Measurements from ENCODE around the gene OPN5.
A peak's percentile ranks its signal among the peaks of the same experiment; 100 is the strongest.

OPN5 gene

GRCh38 chr6:47789553-47789952, 7.7 kb downstream of the OPN5 start:
- peak; percentile 51 for DNase-seq

DNA sequence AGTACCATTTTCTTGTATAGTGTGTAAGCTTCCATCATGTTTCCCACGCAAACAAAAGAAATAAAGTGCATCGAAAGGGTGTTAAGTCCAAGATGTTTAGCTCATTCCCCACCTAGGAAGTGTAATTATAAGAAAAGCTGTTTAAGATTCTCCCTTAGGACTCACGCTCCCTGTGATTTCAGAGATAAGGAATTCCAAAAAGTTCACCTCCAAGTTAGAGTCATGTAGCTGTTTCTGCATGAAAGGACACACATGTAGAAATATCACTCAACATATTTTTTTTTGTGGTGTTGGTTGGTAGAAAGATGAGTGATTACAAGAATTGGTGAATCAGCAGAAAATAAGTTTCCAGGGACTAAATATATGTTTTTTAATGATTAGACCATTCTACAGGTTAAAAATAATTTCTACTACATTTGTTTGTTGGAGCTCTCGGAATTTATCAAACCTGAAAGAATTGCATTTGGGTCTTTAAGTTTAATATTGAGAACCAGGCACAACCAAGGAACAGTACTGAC, 10.4 kb downstream of the OPN5 start:
- DNase-seq, result no peak

DNA sequence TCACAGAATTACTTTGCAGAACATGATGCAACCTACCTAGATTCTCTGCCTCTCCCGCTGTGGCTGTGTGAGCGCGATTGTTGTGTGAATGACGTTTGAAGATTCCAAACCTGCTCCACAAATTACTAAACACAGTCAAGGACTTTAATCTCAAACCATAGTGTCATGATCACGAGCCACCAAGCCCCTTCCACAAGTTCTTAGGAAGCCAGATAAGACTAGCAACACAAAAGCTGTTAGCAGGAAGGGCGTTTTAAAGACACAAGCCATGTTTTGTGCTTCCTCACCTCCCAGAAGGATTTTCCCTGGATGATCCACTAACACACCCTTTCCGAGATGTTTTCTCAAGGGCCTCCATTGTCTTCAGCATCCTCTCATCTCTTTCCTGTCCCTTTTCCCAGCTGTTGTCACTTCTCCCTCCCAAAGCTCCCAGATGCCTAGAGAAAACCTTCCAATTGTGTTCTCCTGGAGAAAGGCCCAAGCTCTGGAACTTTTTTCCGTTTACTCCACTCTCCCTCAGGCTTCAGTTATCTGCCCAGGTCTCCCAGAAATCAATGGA, 12.8 kb downstream of the OPN5 start:
- no peak for DNase-seq

DNA sequence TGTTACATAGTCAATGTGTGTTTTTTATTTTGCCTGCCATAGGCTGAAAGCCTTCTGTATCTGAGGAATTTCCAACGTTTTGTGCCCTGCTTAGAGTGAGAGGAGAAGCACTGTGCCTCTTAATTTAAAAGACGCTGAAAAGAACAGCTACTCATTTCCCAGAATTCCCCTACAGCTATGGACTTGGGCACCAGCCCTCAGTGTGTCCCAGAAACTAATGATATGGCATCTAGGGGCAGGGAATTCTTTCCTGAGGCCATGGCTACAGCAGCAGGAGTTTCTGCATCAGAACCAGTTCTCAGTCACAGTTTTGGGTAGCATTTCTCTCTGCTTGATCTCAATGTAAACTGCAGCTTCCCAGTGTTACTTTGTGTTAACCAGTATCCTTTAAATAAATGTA, 20.2 kb downstream of the OPN5 start:
- DNase-seq, result no peak

DNA sequence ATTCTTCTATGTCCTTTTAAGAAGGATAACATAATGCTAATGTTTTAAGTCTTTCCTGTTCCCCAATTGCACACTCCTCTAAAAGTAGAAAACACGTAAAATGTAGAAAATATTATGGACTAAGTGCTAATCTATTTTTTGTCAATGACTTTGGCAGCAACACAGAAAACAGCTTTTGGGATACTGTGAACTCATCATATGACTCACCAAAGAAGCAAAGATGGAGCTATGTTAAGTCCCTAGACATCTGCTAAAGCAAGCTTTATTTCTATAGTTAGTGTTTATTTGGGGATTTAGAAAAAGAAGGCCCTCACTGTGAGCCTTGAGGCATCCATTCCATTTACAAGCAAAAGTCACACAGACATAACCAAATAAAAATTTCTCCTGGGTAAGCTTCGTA, 23.0 kb downstream of the OPN5 start:
- DNase-seq, result no peak

GRCh38 chr6:47809873-47810272, 28.0 kb downstream of the OPN5 start:
- DNase-seq, result no peak

DNA sequence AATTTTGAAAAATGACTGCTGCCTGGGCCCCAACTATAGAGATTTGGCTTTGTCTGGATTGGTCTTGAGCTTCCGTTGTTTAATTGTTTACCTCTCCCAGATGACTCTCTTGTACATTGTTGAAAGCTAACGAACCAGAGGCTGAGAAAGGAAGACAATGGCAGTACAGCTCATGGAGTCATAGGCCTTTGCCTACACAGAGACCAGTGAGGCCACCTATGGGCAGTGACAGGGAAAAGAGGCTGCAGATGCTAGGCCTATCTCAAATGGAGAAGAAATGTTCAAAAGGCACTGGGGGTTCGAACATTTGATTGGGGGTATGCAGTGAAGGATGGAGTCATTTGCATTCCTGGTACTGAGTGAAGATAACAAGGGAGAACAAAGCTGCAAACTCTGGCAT, 29.1 kb downstream of the OPN5 start:
- peak; percentile 25 for DNase-seq

DNA sequence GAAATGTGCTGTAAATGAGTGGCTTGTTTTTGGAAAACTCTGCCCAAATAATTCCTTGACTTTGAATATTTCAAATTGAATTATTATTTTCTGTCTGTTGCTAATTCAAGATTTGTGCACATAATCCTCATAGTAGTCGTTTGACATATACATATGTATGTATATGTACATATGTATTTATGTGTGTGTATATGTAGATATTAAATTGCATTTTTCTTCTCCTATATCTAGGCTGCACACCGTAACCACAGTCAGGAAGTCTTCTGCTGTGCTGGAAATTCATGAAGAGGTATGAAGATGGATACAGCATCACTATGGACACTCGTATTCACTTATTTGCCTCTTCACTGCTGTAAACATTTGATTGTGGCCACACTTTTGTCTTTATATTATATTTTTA, 29.6 kb downstream of the OPN5 start:
- no peak for DNase-seq

- no peak for DNase-seq
These were observed 35.9 kb downstream of the OPN5 start for GRCh38 chr6:47817749-47818148.

DNA sequence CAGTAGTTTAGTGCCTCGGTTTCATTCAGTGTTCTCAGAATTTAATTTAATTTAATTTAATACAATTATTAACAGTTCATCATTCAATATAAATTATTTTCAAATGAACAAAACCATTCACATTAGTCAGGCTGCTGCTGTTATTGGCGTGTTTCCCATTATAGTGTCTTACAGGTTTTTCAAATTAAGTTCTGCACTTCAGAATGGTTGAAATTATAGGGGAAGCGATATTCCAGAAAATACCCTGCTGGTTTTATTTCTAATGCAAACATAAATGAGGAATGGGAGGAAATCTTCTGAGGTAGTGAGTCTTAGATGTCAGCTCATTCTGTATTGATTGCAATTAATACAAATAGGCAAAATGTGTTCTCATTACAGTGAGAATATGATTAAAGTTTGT, 37.6 kb downstream of the OPN5 start:
- no peak for DNase-seq

DNA sequence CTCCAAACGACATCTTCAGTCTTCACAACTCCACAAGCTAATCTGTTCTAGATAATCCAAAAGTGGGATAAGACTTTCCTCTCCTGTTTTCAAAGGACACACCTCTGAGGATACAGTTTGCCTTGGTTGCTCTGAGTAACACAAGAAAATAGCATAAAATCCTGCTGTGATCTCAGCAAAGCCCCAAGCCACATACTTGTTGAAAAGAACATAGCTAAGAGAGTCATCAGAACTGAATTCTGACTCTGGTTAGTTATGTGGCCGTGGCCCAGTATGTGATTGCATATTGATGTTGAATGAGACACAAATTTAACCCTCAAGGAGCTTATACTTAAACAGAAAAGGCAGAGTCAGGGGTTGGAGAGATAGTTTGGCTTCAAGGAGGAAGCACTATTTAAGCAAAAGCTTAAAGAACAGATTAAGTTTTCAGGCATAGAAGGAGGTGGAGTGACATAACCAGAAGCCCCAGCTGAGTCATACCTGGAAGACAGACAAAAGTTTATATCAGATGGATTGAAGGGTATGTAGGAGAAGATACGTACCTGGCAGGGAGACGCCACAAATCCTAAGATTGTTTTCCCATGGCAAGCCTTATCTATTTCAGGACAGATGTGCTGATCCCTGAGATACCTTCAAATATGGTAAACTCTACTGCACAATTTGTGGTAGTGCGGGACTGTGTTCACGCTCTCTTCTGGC, 41.2 kb downstream of the OPN5 start:
- DNase-seq, result no peak

DNA sequence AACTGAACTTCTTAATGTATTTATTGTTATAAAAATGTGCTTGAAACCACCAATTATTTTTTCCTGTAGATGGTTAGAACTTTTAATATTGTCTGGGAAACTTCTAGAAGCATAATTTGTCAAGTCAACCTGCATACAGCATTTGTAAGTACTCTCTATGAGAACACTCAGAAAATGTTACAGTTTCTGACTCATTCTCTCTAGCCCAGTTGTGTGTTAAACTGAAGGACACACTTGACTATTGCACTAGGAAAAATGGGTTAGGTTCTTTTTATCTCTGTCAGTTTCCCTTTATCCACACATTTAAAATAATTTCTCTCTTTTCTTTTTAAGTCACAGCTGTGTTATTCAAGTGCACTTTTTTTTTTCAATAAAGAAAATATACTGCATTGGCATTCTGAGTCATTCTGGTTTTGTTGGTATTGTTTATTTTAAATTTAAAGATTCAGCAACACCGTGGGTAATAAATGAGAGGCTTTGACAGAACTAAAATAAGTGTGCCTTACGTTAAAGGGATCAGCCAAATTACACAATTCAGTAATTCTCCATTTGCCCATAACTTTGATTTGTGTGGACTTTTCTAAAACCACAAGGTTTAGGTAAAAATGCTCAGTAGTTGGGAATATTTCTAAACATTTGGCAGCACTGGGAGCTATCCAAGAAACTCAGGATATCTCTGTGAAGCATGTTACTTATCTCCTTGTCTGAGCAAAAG, 50.7 kb downstream of the OPN5 start:
- DNase-seq, result no peak

- no peak for DNase-seq
These were observed 52.4 kb downstream of the OPN5 start for GRCh38 chr6:47834196-47834595.

- no peak for DNase-seq
These were observed 54.2 kb downstream of the OPN5 start for GRCh38 chr6:47836046-47836445.

DNA sequence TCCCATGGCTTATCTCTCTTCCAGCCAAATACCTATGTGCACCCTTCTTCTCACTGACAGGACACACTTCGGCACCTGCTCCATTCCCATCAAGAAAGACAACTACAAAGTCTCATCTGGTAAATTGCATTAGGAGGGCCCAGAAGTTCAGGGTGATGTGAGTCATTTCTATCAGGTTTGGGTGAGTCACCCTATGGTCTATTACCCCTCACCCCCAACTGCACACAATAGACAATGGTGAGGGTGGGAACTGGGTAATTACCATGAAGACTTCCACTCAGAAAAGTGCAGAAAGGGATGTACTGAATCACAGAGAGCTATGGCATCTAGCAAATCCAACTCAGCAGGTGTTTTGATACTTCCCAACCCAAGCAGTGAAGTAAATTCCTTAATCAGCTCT, 54.8 kb downstream of the OPN5 start:
- DNase-seq, result no peak

GRCh38 chr6:47839645-47840044, 57.8 kb downstream of the OPN5 start:
- DNase-seq, result no peak

DNA sequence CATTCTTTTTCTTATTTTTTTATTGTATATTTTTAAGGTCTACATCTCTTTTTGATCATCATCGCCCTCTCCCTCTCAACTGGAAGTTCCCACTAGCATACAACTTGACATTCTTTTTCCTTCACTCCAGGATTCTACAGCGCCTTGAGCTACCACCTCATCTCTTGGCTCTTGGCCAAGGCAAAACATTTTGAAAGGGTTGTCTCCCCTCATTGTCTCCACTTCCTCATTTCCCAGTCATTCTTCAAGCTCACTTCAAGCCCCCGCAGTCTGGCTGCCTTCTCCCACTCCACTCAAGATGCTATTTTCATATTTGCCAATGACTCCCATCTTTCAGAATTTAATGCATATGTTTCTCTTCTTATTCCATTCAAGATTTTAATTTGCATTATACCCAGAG, 63.0 kb downstream of the OPN5 start:
- DNase-seq, result no peak

DNA sequence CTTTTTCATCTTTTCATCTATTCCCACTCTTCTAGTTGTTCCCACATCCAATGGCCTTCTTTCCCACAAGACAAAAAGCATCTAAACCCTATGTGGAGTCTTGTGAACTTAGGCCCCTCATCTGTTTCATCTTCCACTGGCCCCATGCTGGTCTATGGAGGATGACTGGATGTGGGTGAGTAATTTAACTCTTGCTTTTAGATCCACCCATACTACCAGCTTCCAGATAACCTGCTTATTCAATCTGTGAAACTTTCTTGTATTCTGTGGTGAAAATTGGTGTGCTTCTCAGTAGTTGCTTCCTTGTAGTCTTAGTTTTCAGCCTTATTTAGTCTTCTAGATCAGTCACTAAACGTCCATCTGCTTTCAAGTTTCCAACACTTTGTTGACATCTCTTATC, 64.9 kb downstream of the OPN5 start:
- no peak for DNase-seq

GRCh38 chr6:47851091-47851490, 69.3 kb downstream of the OPN5 start:
- DNase-seq, result no peak

GRCh38 chr6:47852727-47853126, 70.9 kb downstream of the OPN5 start:
- peak; percentile 18 for DNase-seq

DNA sequence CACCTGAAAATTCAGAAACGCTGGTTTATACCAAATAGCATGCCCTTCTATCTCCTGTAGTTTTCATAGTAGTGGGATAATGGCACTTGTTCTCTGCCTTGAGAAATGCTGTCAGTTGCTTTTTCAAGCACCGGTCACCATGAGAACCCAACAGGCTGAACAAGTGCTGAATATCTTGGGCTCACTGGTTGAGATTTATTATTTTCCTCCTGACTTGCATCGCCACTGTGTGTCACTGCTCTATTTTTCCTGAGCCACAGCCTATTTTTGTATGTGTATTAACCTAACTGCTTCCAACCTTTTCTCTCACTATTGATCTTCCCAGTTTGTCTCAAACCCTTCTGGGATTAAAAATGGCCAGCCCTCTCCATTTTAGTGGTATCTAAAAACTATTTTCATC, 71.9 kb downstream of the OPN5 start:
- DNase-seq, result peak; percentile 17

GRCh38 chr6:47854971-47855370, 73.1 kb downstream of the OPN5 start:
- peak; percentile 89 for DNase-seq

DNA sequence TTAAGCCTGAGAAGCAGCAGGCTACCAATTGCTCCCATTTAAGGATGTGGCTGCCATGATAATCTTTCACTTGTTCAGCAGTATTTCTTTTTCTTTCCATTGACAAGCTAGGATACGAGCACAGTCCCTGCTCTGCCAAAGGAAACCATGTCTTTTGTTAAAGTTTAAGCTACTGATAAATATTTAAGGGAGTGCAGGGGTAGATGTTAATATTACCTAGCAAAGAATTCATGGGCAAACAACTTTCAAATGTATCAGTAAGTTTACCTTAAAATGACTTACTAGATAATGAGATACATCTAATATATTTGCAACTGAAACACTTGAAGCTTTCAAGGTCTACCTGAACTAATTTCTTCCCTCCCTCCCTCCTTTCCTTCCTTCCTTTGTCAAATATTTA, 77.3 kb downstream of the OPN5 start:
- no peak for DNase-seq

DNA sequence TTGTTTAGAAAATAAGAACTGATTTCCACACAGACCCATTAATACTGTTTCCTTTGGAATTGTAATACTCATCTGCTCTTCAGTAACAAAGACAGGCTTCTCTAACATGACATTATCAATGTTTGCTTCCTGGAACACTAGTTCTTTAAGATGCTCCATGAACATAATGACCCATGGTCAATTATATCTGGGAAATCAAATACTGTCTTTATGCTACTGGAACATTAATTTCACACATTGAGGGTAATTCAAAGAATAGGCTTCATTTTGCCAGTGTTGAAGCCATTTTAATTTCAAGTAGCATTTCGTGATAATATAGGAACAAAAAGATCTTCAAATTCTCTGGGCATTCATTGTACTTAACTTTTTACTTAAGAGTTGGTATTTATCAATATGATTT, 80.9 kb downstream of the OPN5 start:
- no peak for DNase-seq

All from NCI-H146 (cell line).